ENCODE measurements around the gene CRAMP1.

- TF ChIP-seq POLR2A (IDR thresholded peaks at IDR 0.05) = no peak
- TF ChIP-seq CTCF (IDR thresholded peaks at IDR 0.05) = no peak
These were observed 9.7 kb downstream of the CRAMP1 start for GRCh38 chr16:1621851-1622250.
